ENCODE data around the gene PTPN14.
"Not testable (repeated sequence)": the region's sequence is repeated elsewhere in the genome, so short reads cannot be mapped to it uniquely, and the experiment has no call there.

Gene PTPN14

DNA sequence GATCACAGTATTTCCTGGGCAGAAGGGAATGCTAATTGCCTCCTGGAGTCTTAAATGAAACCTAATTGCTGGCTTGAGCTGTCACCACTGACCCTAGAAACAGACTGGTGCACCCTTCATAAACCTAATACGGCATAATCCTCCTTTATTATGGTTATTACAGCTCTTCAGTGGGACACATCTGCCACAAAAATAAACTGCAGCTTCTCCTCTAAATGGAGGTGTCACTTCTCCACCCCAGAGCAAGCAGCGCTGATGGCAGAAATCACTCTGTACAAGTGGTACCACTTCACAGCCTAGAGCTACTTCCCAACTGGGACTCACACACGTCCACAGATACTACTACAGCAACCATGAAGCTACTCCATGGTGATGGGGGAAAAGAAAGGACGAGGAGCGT is 11.1 kb downstream of the PTPN14 start:
- DNase-seq = no peak

DNA sequence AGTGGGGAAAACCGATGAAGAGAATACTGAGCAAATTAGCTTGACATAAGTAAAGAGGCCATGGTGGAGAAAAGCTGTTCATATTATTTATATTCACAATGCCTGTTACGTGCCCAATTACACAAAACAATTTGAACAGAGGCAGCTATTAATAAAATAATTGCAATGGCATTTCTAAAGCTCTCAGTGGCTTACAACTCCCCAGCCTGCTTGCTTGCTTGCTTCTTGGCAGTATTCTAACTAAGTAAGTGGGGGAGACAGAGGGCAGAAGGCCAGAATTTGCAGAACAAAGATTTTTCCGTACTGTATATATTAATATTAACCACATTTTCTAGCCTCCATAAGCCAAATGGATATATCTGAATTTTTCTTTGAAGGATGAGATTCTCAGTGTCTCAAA is 12.9 kb downstream of the PTPN14 start:
- no peak for DNase-seq

DNA sequence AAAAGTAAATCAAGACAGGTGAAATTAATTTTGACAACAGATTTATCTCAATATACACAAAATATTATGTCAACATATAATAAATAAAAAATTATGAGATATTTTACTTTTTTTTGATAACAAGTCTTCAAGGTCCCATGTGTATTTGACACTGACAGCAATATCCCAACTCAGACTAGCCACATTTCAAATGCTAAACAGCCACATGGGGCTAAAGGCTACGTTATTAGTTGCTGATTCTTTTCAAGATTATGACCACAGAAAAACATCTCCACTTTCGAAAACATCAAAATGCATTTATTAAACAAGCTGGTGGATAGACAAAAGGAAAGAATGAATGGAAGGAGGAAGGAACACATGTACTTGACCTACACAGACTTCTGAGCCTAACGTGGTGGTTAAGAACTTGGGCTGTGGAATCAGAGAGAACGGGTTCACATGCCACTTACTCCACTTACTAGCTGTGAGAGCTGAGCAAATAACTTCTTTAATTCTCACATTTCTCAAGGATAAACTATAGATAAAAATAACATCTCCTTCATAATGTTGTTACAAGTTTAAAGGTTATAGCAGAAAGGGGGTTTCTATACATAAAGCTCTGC is 13.4 kb downstream of the PTPN14 start:
- no peak for DNase-seq

DNA sequence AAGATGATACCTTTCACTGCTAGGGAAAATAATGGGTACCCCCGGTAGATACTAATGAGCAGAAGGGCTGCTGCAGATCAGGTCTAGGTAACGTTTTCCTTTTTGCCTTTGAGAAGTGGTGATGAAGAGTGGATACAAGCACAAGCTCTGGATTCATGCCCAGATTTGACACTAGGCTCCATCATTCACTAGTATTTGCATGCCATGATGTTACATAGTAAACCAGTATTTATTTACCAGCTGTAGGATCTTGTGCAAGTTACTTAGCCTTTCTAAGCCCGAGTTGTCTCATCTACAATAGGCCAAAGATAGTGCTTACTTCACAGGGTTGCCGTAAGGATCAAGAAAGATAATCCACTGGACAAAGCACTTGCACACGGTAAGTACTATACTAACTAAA is 14.2 kb downstream of the PTPN14 start:
- no peak for DNase-seq

DNA sequence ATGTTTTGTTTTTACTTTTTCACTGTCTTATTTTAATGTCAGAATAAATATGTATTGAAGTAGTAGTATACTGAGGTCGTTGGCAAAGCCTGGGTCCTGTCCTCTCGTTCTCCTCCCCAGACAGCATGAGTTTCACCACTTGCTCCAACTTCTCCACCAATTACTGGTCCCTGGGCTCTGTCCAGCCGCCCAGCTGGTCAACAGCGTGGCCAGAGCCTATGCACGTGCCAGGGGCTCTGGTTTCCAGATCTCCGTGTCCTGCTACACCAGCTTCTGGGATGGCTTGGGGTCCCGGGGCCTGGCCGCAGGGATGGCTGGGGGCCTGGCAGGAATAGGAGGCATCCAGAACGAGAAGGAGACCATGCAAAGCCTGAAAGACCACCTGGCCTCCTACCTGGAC is 19.3 kb downstream of the PTPN14 start:
- DNase-seq = no peak

DNA sequence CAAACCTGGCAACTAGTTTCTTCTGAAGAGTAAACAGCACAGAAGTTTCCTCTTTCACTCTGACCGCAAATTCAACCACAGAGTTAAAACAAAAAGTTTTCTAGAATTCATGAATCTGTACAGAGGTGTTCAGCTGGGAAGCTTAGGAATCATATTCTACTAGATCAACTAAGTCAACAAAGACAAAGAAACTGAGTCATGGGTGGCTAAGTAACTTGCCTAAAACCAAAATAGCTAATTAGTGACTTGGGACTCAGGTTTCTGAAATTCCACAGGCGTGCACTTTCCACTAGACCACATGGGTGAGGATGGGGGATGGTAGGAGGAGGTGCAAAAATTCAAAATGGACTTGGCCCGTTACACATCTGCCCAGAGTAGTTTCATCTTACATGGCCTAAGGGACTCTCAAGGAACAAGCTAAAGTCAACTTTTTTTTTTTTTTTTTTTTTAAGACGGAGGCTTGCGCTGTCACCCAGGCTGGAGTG is 25.8 kb downstream of the PTPN14 start:
- no peak for DNase-seq

DNA sequence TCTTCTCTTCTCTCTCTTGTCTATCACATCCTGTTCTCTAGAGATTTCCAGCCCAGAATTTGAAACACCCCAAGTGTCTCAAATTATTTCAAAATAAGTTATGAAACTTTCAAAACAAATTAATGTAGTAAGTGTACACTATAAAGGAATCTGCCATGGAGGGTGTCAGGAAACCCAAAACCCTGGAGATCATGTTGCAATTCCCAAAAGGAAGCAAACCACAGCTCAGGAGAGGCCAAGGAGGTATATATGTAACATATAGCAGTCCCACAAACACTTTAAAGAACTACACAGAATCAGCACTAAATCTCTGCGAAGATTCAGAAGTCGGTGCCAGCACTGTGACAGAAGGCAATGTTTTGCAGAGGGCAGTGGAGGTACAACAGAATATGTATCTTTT is 26.6 kb downstream of the PTPN14 start:
- no peak for DNase-seq

DNA sequence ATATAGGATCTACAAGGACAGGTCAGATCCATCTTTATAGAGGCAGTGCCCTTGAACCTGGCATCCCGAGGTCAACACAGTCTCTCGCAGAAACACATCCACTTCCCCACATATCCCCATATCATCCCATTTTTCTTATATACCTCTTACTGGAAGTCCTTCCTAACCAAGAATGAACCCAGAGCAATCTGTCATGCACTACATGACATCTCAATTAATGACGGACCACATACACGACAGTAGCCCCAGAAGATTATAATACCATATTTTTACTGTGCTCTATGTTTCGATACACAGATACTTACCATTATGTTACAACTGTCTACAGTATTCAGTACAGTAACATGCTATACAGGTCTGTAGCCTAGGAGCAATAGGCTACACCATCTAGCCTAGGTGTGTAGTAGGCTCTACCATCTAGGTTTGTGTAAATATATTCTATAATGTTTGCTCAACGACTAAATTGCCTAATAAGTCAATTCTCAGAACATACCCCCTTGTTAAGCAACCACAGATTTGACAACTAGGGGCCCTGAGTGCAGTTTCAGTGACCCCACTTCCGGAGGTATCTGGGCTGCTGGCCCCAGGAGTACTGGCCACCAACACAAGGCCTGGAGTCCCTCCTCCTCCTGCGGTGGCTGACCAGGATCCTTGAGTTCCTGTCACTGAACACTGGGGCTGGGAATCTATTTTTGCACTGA is 28.1 kb downstream of the PTPN14 start:
- DNase-seq = no peak

DNA sequence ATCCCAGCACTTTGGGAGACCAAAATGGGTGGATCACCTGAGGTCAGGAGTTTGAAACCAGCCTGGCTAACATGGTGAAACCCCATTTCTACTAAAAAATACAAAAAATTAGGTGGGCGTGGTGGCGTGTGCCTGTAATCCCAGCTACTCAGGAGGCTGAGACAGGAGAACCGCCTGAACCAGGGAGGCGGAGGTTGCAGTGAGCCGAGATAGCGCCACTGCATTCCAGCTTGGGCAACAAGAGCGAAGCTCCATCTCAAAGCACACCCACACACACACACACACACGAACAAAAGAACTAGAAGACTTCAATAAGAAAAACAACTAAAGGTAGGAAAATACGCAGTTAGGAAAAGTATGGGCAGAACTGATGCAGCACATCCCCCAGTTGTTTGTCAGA is 29.9 kb downstream of the PTPN14 start:
- not testable (repeated sequence) for DNase-seq

DNA sequence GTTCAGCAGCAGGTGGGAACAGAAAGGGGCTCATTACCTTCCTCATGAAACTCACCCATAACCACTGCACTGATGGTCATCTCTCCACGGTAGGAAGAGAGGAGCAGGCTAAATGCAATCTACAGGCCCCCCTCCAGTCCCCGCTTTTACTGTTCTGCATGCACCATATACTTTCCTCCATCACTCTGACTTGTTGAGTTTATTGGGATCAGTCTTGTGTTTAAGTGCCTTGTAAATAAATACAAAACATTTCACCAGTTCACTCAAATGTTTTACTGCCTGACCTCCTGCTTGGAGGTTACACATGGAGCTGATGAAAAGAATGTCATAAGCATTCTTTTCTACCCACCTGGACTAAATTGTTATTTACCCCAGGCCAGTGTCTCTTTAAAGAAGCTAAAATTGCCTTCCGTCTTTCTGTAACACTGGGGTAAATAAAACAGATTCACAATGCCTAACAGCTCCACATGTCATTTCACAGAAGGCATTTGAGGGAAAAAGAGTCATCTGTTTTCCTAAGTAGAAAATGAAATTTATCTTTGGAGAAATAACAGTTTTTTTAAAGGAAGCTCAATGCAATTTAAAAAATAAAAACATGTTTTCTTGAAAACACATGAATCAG is 30.7 kb downstream of the PTPN14 start:
- no peak for DNase-seq

DNA sequence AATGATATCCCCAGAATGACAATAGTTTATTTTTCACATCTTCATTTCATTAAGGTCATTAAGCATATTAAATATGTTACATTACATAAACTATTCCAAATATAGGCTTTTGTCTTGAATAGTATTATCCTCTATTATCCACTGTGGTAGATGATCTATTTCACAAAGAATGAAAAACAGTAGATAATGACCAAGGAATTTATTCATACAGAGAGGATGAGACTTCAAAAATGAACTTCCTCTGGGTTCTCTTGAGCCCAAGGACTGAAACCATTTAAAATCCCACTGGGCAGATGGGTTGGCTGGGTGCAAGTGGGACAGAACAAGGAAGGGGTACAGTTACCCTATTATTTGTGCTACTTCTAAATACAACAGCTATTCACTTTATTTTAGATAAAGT is 33.0 kb downstream of the PTPN14 start:
- no peak for DNase-seq

DNA sequence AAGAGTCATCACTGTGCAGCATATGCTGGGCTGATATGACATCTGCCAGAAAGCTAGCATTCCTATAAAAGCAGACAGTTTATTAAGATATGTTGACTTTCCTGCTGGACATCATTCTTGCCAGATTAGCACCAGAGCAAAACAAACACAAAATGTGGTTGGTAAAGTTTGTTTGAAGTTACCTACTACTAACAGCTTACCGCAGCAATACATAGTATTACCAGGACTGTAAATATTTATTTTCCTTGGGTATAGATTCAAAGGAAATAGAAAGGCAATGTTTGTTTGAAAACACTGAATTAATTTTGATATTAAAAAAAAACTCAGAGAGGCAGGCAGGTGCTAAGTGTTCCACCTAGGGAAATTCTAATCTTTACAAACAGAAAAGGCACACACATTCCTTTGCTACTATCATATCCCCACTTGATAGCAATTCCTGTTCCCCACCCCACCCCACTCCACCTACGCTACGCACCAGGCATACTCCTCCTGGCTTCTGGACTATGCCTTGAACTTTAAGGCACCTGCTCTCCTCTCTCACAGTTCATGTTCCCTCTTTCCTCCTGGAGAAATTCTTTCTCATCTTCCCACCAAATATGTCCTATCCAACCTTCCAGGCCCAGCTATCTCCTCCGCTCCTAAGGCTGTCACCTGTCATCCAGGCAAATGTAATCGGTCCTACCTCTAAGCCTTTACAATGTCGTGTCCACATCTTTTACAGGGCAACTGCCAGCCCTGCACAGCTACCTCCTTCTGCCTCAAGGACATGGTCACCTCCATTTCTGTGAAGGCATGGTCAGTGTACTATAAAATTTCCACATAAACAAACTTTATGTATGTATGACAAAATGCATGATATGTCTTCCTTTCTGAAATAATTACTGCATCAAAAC is 34.7 kb downstream of the PTPN14 start:
- no peak for DNase-seq

DNA sequence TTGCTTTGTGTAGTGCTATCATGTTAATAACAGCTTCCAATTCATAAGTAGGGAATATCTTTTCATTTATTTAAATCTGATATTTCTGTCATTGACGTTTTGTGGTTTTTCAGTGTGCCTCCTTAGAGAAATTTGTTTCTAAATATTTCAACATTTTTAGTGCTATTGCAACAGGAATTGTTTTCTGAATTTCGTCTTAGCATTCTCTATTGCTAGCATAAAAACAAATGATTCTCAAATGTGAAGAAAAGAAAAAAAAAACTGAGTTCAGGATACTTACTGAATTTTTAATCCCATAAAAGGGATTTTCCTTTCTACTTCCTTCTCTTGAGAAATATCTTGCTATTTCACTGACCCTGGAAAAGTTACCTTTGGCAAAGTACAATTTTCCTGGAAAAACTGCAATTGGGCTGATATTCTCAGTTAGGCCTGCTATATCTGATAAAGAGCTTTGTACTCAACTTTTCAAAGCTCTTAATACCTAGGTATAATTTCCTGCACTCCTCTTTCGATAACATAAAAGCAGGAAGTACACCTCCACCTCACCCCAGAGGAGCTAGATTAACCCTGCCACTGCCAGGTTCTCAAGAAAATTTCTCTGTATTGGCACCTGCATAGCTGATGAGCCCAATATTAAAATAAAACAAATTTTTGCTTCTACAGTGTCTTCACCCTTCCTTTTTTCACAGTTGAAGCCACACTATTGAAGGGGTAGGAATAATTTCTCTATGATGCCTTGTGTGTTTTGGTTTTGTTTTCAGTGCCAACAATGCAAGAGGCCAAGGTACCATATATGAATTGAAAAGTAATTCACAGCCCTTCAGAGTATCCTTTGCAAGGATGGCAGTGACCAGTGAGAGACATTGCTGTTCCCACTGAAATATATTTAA is 35.6 kb downstream of the PTPN14 start:
- no peak for DNase-seq

DNA sequence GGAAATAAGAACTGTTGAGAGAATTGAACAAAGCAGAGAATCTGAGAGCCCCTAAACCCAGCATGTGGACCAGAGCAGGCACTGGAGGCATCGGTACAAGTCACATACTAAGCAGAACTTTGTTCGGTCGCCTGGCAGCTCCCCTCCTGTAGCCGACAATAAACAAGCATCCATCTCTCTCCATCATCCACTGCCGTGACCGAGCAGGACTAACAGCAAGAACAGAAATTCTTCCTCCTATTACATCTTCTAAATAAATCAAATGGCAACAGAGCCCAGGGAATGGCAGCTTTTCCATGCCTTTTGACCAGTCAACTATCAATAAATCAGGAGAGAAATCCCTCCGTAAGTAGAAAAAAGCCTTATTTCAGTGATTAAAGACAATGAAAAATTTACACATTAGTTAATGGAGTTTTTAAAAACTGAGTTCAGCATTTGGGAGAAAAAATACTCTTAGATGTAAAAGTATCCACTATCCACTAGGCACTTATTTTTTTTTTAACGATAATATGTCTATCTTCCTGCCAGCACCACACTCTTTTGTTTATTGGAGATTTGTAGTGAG is 36.5 kb downstream of the PTPN14 start:
- DNase-seq = no peak

DNA sequence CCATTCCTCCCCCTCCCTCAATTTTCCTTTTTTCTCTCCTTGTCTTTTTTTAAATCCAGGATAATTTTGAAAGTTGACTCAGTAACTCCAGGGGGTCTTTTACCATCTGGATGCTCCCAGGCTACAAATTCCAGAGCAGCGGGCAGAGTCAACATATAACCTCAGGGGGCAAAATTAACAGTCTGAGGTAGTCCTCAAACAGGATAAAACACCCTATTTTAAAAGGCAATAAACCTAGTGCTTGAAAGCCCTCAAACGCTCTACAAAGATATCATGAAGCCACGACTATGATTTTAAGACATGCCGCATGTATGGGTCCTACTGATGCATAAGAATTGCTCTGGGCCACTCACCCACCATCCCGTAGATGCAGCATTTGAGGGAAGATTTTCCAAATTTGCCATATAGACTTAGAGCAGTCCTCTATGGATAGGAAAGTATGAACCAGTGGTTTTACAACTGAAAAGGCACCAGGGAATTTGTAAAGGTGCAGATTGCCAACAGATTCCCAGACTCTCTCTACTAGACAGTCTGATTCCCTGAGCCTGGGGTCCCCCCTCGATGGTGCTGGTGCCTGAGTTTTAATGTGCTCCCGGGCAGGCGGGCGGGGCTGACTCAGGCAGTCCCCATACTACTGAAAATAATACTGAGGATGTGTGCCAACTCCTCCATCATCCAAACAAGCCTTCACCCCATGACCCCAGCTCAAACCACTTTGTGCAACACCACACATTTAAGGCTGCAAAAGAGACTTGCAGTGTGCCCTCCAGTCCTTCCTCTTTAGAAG is 37.2 kb downstream of the PTPN14 start:
- DNase-seq = no peak

DNA sequence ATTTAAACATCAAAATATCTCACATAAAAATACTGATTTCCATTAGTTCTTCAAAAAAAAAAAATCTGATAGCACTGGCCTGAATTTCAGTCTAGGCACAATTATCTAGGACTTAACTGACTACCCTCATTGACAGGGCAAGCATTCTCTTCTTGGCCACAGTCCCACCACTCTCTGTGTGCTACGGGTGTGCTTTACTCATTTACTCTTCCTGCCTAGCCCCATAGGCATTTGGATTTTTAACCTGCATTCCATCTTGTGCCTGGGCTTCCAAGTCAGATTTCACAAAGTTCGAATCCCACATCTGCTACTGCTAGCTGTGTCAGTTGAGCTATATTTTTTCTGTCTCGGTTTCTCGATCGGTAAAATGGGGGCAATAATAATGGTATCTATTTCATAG is 38.0 kb downstream of the PTPN14 start:
- no peak for DNase-seq

DNA sequence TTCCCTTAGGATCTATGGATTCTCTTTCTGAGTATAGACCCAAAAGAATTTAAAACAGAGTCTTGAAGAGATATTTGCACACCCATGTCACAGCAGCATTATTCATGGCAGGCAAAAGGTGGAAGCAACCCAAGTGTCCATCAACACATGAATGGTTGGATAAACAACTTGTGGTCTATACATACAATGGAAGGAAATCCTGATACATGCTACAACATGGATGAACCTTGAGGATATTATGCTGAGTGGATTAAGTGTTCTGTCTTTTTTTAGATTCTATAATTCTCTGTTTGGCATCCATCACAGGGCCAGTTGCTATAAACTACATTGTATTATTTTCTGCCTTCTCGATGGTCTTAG is 39.8 kb downstream of the PTPN14 start:
- DNase-seq = no peak

DNA sequence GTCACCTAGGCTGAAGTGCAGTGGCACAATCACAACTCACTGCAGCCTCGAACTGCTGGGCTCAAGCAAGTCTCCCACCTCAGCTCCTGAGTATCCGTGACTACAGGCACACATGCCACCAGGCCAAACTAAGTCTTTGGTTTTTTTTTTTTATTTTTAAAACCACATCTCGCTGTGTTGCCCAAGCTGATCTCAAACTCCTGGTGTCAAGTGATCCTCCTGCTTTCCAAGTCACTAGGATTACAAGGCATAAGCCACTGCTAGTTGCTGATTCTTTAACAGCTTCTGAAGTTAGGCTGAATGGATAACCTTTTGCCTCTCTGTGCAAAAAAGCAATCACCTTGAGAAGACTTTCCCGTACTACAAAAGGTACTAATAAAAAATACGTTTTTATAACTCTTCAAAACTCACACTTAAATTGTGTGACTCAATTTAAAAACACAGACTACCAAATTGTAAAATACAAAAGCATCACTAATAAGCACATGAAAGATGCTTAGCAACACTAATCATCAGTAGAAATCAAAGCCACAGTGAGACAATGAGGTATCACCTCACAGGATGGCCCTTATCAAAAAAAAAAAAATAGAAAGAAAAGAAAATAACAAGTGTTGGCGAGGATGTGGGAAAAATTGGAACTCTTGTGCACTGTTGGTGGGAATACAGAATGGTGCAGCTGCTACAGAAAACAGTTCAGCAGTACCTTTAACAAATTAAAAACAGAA is 40.3 kb downstream of the PTPN14 start:
- DNase-seq = no peak

DNA sequence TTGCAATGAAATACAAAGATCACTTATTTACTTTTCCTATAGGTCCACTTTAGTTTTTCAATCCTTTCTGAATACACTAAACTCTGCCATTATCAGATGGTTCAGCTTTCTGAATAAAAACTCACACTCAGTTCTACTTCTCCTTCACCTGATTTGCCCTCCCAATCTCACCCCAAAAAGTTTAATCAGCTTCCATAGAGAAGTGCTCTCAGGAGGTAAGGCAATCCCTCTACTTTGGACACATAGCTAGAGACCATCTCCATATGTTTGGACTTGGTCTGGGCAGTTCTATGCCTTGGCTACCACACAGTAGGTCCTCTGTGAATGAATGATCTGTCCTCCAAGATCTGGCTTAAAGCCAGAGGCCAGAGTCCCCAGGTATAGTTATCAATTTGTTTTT is 40.9 kb downstream of the PTPN14 start:
- no peak for DNase-seq

DNA sequence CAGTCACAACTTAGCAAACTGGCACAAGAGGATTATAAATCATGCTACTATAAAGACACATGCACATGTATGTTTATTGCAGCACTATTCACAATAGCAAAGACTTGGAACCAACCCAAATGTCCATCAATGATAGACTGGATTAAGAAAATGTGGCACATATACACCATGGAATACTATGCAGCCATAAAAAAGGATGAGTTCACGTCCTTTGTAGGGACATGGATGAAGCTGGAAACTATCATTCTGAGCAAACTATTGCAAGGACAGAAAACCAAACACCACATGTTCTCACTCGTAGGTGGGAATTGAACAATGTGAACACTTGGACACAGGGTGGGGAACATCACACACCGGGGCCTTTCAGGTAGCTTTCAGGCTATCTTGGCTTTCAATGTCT is 41.8 kb downstream of the PTPN14 start:
- not testable (repeated sequence) for DNase-seq

Data from inflammatory macrophage treated with lipopolysaccharide for 4 hours (primary cell).